Thoracic aorta (tissue), 2 donors: ENCODE measurements around the gene IRF8. TPM values are rescaled to one million over a fixed set of nuclear protein-coding genes. Genes with fewer than 3 reads are reported as not detected.

ENCODE experiments used
- ATAC-seq: fragments of 150-250 bp; one replicate; pipeline ENCODE4 v1.8.0; 2017; ENCODE audit warnings: low read depth; ENCODE audit not compliant: insufficient number of reproducible peaks, low FRiP score
- DNase-seq: peaks from one replicate; pipeline ENCODE4 v3.0.0-alpha.2; 2020; ENCODE audit warnings: low spot score
- H3K27ac ChIP-seq, 2 donors: fragments of 200-600 bp; sonication (generic); 1 replicate in 1 of 2; 2 replicates in 1 of 2; pipeline ENCODE4 v1.5.1; 2016; ENCODE audit warnings: mild to moderate bottlenecking in 2 of 2, moderate library complexity in 2 of 2
- H3K27me3 ChIP-seq: fragments of 200-600 bp; sonication (generic); replicated peaks from 2 replicates; pipeline ENCODE4 v1.6.0; 2016; ENCODE audit warnings: mild to moderate bottlenecking; ENCODE audit not compliant: insufficient read depth
- H3K36me3 ChIP-seq: fragments of 200-600 bp; sonication (generic); one replicate; pipeline ENCODE4 v1.5.1; 2016
- H3K4me1 ChIP-seq, 2 donors: fragments of 200-600 bp; sonication (generic); 1 replicate in 1 of 2; 2 replicates in 1 of 2; pipeline versions ENCODE4 v1.5.1 to v1.6.0; 2016; ENCODE audit warnings: low read depth in 2 of 2, mild to moderate bottlenecking in 1 of 2; ENCODE audit not compliant: control insufficient read depth in 1 of 2
- H3K4me3 ChIP-seq: fragments of 200-600 bp; sonication (generic); 2 replicates; pipeline ENCODE4 v1.5.1; 2016; ENCODE audit warnings: mild to moderate bottlenecking
- H3K9me3 ChIP-seq: fragments of 200-600 bp; sonication (generic); 2 replicates; pipeline ENCODE4 v1.5.1; 2016
- CTCF ChIP-seq: fragments of 200-600 bp; sonication (generic); IDR thresholded peaks from one replicate; pipeline ENCODE4 v1.5.1; 2019; ENCODE audit warnings: antibody characterized with exemption
- total RNA-seq, 2 donors: library from RNA; depleted of rRNA; stranded (reverse); fragments of >200 nt; gene quantifications; one replicate each; pipeline versions ENCODE4 v1.1.0 to v1.2.3, GENCODE V29; 2016

IRF8 gene
- total RNA-seq, 2 donors from 2014 or later, result 27.0 to 28.8 TPM

GRCh38 chr16:85912211-85912974 is 13.4 kb downstream of the IRF8 start:
- TF ChIP-seq CTCF, result no peak
- Histone ChIP-seq H3K36me3 (no peaks in the 10 kb centered on the region), H3K9me3 (no peaks in the 10 kb centered on the region), H3K4me3 (no peak overlapping the region), H3K4me1 (peaks cover 0 to 5% of the 10 kb centered on the region in 2 donors), H3K27ac (no peak overlapping the region), H3K27me3 (no peaks in the 10 kb centered on the region)
- DNase-seq (no peak), ATAC-seq (no peak)

- no peak for ATAC-seq
- Histone ChIP-seq H3K36me3 (no peaks in the 10 kb centered on the region), H3K9me3 (no peaks in the 10 kb centered on the region), H3K4me1 (peaks cover 0 to 5% of the 10 kb centered on the region in 2 donors), H3K27ac (no peak overlapping the region), H3K27me3 (no peaks in the 10 kb centered on the region), H3K4me3 (no peak overlapping the region)
- no peak for TF ChIP-seq CTCF
- DNase-seq, result no peak
Observed at GRCh38 chr16:85913141-85913601, 14.2 kb downstream of the IRF8 start.

DNA sequence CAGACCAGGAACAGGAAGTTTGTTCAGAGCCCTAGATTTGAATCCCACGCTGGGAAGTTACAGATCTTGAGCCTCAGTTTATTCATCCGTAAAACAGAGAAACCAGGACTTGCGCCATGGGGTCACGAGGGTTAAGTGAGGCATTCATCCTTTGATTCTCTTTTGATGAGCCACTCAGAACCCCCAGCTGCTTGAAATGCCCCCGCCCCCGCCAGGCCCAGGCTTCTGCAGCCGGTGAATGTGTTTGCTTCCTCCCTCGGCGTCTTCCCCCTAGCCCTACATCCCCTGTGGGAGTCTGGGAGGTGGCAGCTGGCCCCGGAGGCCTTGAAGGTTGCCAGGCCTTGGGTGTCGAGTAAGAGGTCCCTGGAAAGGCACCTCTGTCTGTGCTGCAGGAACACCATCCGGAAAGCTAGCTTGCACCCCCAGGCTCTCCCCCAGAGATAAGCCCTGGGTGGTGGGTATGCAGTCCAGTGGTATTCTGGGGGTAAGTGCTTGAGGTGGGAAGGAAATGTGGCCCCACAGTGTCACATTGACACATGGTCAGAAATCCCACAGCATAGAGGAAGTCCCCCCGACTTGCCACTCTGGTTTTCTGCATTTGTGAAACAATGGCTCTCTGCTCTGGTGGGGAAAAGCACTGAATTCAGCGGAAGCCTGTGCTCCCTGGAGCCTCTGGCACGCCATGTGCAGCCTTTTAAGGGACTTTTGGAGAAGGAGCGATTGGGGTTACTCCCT is 14.9 kb downstream of the IRF8 start:
- no peak overlapping the region for H3K27ac ChIP-seq
- TF ChIP-seq CTCF, result no peak
- DNase-seq, result no peak

GRCh38 chr16:85914423-85914794 is 15.4 kb downstream of the IRF8 start:
- no peaks in the 10 kb centered on the region for H3K27me3 ChIP-seq
- no peak for TF ChIP-seq CTCF
- no peak overlapping the region for H3K4me3 ChIP-seq
- H3K27ac ChIP-seq, result no peak overlapping the region
- DNase-seq (no peak), ATAC-seq (no peak)
- H3K36me3 ChIP-seq, result no peaks in the 10 kb centered on the region
- no peaks in the 10 kb centered on the region for H3K9me3 ChIP-seq
- peaks cover 0 to 5% of the 10 kb centered on the region in 2 donors for H3K4me1 ChIP-seq

More for the DNA sequence above, 14.9 kb downstream of the IRF8 start:
- Histone ChIP-seq H3K4me1 (peaks cover 0 to 5% of the 10 kb centered on the region in 2 donors), H3K27me3 (no peaks in the 10 kb centered on the region), H3K4me3 (no peak overlapping the region), H3K36me3 (no peaks in the 10 kb centered on the region), H3K9me3 (no peaks in the 10 kb centered on the region)
- ATAC-seq, result no peak

- Histone ChIP-seq H3K27ac (no peak overlapping the region), H3K9me3 (no peaks in the 10 kb centered on the region), H3K36me3 (no peaks in the 10 kb centered on the region), H3K4me3 (no peak overlapping the region), H3K27me3 (no peaks in the 10 kb centered on the region), H3K4me1 (peaks cover 0 to 5% of the 10 kb centered on the region in 2 donors)
- no peak for DNase-seq
- ATAC-seq, result no peak
- no peak for TF ChIP-seq CTCF
Observed at GRCh38 chr16:85915125-85915845, 16.3 kb downstream of the IRF8 start.
